Parathyroid adenoma (tissue), 2 donors: ENCODE results near the gene OPALIN.

Source experiments
- H2AFZ ChIP-seq: fragments of 300-600 bp; sonication (generic); one replicate; pipeline ENCODE4 v1.7.0; 2017; ENCODE audit warnings: antibody characterized with exemption, mild to moderate bottlenecking
- H3K27ac ChIP-seq: fragments of 300-600 bp; sonication (generic); one replicate; pipeline ENCODE4 v1.7.0; 2017
- H3K27me3 ChIP-seq: fragments of 300-600 bp; sonication (generic); one replicate; pipeline ENCODE4 v1.7.0; 2017; ENCODE audit warnings: low read length; ENCODE audit not compliant: control insufficient read depth, insufficient read depth
- H3K36me3 ChIP-seq: fragments of 300-600 bp; sonication (generic); one replicate; pipeline ENCODE4 v1.7.0; 2017; ENCODE audit warnings: low read length; ENCODE audit not compliant: control insufficient read depth, insufficient read depth
- H3K4me1 ChIP-seq: fragments of 300-600 bp; sonication (generic); one replicate; pipeline ENCODE4 v1.7.0; 2017; ENCODE audit warnings: control low read depth
- H3K4me2 ChIP-seq: fragments of 300-600 bp; sonication (generic); one replicate; pipeline ENCODE4 v1.7.0; 2017; ENCODE audit warnings: low read length
- H3K4me3 ChIP-seq: fragments of 300-600 bp; sonication (generic); one replicate; pipeline ENCODE4 v1.7.0; 2017; ENCODE audit warnings: low read depth, low read length
- H3K79me2 ChIP-seq: fragments of 300-600 bp; sonication (generic); one replicate; pipeline ENCODE4 v1.7.0; 2017; ENCODE audit warnings: control low read depth
- H3K9ac ChIP-seq: fragments of 300-600 bp; sonication (generic); one replicate; pipeline ENCODE4 v1.7.0; 2017; ENCODE audit warnings: mild to moderate bottlenecking
- H3K9me3 ChIP-seq: fragments of 300-600 bp; sonication (generic); one replicate; pipeline ENCODE4 v1.7.0; 2017; ENCODE audit warnings: low read length; ENCODE audit not compliant: control insufficient read depth
- TF ChIP-seq, protein P1 (sequence below): fragments of 300-600 bp; sonication (generic); IDR thresholded peaks from one replicate; pipeline ENCODE4 v1.7.0; 2017; ENCODE audit warnings: antibody characterized with exemption, mild to moderate bottlenecking
- donor health status: primary hyperparathyroidism.

OPALIN gene

DNA sequence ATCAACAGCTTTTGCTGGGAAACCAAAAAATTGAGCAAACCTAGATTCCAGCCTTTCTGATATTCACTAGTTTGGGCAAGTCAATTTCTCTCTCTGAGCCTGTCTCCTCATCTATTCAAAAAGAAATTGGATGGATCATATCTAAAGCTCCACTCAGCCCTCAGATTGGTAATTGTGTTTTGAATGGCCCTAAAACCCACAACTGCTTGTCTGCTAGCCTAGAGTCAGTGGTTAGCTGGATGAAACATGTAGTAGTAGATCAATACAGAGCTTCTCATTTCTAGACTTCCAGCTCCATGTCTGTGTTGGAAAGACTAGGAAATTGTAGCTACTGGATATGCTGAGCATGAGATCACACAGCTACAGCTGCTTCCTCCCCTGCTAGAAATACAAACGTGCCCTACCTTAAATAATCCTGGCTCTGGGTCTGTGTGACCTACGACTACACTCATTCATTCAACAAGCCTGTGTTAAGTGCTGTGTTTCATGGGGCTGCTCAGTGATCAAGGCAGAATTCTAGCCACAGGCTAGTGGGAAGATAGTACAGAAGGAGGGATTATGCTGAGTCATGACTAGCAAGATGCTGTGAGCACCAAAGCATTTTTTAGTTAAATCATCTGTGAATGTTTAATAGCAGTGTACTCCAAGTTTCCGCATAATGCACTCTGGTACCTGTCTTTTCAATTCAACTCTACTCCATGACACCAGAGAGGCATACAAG lies 38.9 kb downstream of the OPALIN start:
- TF ChIP-seq, protein P1, sequence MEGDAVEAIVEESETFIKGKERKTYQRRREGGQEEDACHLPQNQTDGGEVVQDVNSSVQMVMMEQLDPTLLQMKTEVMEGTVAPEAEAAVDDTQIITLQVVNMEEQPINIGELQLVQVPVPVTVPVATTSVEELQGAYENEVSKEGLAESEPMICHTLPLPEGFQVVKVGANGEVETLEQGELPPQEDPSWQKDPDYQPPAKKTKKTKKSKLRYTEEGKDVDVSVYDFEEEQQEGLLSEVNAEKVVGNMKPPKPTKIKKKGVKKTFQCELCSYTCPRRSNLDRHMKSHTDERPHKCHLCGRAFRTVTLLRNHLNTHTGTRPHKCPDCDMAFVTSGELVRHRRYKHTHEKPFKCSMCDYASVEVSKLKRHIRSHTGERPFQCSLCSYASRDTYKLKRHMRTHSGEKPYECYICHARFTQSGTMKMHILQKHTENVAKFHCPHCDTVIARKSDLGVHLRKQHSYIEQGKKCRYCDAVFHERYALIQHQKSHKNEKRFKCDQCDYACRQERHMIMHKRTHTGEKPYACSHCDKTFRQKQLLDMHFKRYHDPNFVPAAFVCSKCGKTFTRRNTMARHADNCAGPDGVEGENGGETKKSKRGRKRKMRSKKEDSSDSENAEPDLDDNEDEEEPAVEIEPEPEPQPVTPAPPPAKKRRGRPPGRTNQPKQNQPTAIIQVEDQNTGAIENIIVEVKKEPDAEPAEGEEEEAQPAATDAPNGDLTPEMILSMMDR, result no peak
- Histone ChIP-seq H3K4me1 (no peaks in the 10 kb centered on the region), H3K9me3 (no peaks in the 10 kb centered on the region), H3K36me3 (no peaks in the 10 kb centered on the region), H3K27me3 (no peaks in the 10 kb centered on the region), H3K9ac (no peak overlapping the region), H3K79me2 (no peaks in the 10 kb centered on the region), H2AFZ (no peak overlapping the region), H3K27ac (no peak overlapping the region), H3K4me2 (no peak overlapping the region), H3K4me3 (no peak overlapping the region)

GRCh38 chr10:96317067-96317833 lies 41.6 kb downstream of the OPALIN start:
- Histone ChIP-seq H2AFZ (no peak overlapping the region), H3K36me3 (no peaks in the 10 kb centered on the region), H3K9me3 (no peaks in the 10 kb centered on the region), H3K79me2 (no peaks in the 10 kb centered on the region), H3K27me3 (no peaks in the 10 kb centered on the region), H3K4me1 (peaks cover 3% of the 10 kb centered on the region), H3K4me3 (no peak overlapping the region), H3K27ac (no peak overlapping the region), H3K4me2 (no peak overlapping the region), H3K9ac (no peak overlapping the region)
- TF ChIP-seq, protein P1, result no peak

- no peaks in the 10 kb centered on the region for H3K36me3 ChIP-seq
- TF ChIP-seq, protein P1, result no peak
- H3K27ac ChIP-seq, result no peak overlapping the region
- H2AFZ ChIP-seq, result peak overlapping the region; percentile 1
- no peak overlapping the region for H3K9ac ChIP-seq
- no peak overlapping the region for H3K4me2 ChIP-seq
- no peaks in the 10 kb centered on the region for H3K27me3 ChIP-seq
- no peaks in the 10 kb centered on the region for H3K9me3 ChIP-seq
- no peaks in the 10 kb centered on the region for H3K79me2 ChIP-seq
- no peak overlapping the region for H3K4me3 ChIP-seq
- peaks cover 3% of the 10 kb centered on the region for H3K4me1 ChIP-seq
Measured at GRCh38 chr10:96313344-96313743, 45.5 kb downstream of the OPALIN start.

GRCh38 chr10:96311180-96311715 lies 47.6 kb downstream of the OPALIN start:
- Histone ChIP-seq H3K4me2 (no peak overlapping the region), H3K36me3 (no peaks in the 10 kb centered on the region), H3K27ac (no peak overlapping the region), H3K4me3 (no peak overlapping the region), H3K27me3 (no peaks in the 10 kb centered on the region), H3K9ac (no peak overlapping the region), H2AFZ (no peak overlapping the region), H3K79me2 (no peaks in the 10 kb centered on the region), H3K4me1 (peaks cover 3% of the 10 kb centered on the region), H3K9me3 (no peaks in the 10 kb centered on the region)
- TF ChIP-seq, protein P1, result no peak
